Measurements from ENCODE around the gene NECTIN2. TPM values are rescaled to one million over a fixed set of nuclear protein-coding genes. Genes with fewer than 3 reads are reported as not detected.

NECTIN2 gene
- total RNA-seq, 1 experiment from 2014 or later: 176 TPM

DNA sequence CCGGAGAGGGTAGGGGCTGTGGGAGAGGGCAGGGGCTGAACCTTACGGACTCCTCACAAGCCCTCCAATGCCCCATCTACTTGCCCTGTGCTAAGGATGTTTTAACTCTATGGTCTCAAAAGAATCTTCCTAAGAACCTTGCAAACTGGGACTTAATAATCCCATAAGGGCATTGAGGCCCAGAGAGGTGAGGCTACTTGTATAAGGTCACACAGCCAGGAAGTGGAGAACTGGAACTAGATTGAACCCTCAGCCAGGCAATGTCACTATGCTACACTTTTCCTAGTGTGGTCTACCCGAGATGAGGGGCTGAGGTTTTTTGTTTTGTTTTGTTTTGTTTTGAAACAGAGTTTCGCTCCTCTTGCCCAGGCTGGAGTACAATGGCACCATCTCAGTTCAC is 85.4 kb downstream of the NECTIN2 start:
- Histone ChIP-seq H3K4me2 (ENCODE audit: insufficient read depth, insufficient read length, low read length) (no peak overlapping the region), H4K8ac (replicated peaks; ENCODE audit: insufficient read length, low read depth, low read length) (no peak overlapping the region), H3K9ac (ENCODE audit: extremely low read depth, insufficient read length, low read length) (no peak overlapping the region), H3K79me2 (ENCODE audit: insufficient read depth, low read length) (no peaks in the 10 kb centered on the region), H3K9me3 (ENCODE audit: control insufficient read depth, low read depth, low read length) (no peaks in the 10 kb centered on the region), H3K27ac (ENCODE audit: insufficient read length, low read depth, low read length) (no peak overlapping the region), H4K91ac (ENCODE audit: insufficient read length, low read depth, low read length) (no peak overlapping the region), H3K27me3 (ENCODE audit: insufficient read depth, low read length) (no peaks in the 10 kb centered on the region), H4K20me1 (ENCODE audit: control insufficient read depth, insufficient read depth, insufficient read length) (no peaks in the 10 kb centered on the region), H3K56ac (ENCODE audit: insufficient read length, low read depth, low read length) (no peak overlapping the region), H2BK15ac (ENCODE audit: low read depth, low read length) (peak overlapping the region; percentile 80; the same call in 1 of the 2 replicates), H3K23ac (ENCODE audit: insufficient read length, low read depth, low read length) (no peak overlapping the region), H2BK120ac (ENCODE audit: low read depth, low read length, poor library complexity, severe bottlenecking) (no peak overlapping the region), H4K5ac (ENCODE audit: insufficient read length, low read depth, low read length) (no peak overlapping the region), H3K4ac (ENCODE audit: low read depth, low read length) (no peak overlapping the region), H2BK5ac (ENCODE audit: insufficient read length, low read length) (no peak overlapping the region), H3K4me1 (ENCODE audit: insufficient read depth, low read length) (no peaks in the 10 kb centered on the region; the same call in 1 of the 2 replicates), H2AK5ac (ENCODE audit: insufficient read length, low read length) (no peak overlapping the region), H3K18ac (ENCODE audit: insufficient read length, low read depth, low read length) (no peak overlapping the region), H2BK20ac (ENCODE audit: low read depth, low read length, poor library complexity, severe bottlenecking) (no peak overlapping the region), H2AFZ (ENCODE audit: low read length) (no peak overlapping the region), H3T11ph (ENCODE audit: low read length) (no peak overlapping the region), H3K14ac (ENCODE audit: insufficient read depth, low read length) (no peak overlapping the region), H3K79me1 (ENCODE audit: insufficient read depth, low read depth, low read length, poor library complexity, severe bottlenecking) (no peaks in the 10 kb centered on the region), H3K23me2 (ENCODE audit: insufficient read length, low read depth, low read length, poor library complexity, severe bottlenecking) (no peaks in the 10 kb centered on the region), H2BK12ac (ENCODE audit: insufficient read length, low read depth, low read length) (no peak overlapping the region)
- Mint-ChIP-seq H3K36me3 (ENCODE audit: insufficient read depth in 1 of 3, low read depth in 3 of 3) (no peaks in the 10 kb centered on the region; a peak in 1 of 7 replicates), H3K27ac (no peak overlapping the region), H3K27me3 (ENCODE audit: low read depth) (peaks cover 30% of the 10 kb centered on the region), H3K9me3 (no peaks in the 10 kb centered on the region), H3K4me3 (no peak overlapping the region), H3K4me1 (peaks cover 8 to 17% of the 10 kb centered on the region in 2 experiments)
- TF ChIP-seq, protein P1, sequence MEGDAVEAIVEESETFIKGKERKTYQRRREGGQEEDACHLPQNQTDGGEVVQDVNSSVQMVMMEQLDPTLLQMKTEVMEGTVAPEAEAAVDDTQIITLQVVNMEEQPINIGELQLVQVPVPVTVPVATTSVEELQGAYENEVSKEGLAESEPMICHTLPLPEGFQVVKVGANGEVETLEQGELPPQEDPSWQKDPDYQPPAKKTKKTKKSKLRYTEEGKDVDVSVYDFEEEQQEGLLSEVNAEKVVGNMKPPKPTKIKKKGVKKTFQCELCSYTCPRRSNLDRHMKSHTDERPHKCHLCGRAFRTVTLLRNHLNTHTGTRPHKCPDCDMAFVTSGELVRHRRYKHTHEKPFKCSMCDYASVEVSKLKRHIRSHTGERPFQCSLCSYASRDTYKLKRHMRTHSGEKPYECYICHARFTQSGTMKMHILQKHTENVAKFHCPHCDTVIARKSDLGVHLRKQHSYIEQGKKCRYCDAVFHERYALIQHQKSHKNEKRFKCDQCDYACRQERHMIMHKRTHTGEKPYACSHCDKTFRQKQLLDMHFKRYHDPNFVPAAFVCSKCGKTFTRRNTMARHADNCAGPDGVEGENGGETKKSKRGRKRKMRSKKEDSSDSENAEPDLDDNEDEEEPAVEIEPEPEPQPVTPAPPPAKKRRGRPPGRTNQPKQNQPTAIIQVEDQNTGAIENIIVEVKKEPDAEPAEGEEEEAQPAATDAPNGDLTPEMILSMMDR (conservative IDR thresholded peaks at IDR 0.05): no peak
- no CpG with 5 or more reads among the region's 4 CpGs for WGBS (ENCODE audit: extremely low coverage, insufficient read length, low lambda C conversion rate)
- DNase-seq: no peak

Other genes with a start within 250 kb of the NECTIN2 start
- gene IGSF23, start 232.7 kb upstream of the NECTIN2 start, total RNA-seq (2021): not detected in 2 replicates
- 29.2 and 30.5 TPM in 2 replicates for gene PVR, start 202.4 kb upstream of the NECTIN2 start, total RNA-seq (2021)
- gene CEACAM19, start 174.8 kb upstream of the NECTIN2 start, total RNA-seq (2021): 3.5 and 4.6 TPM in 2 replicates
- not detected in 2 replicates for gene CEACAM16, start 147.1 kb upstream of the NECTIN2 start, total RNA-seq (2021)
- 1.2 and 2.2 TPM in 2 replicates for gene BCL3, start 97.6 kb upstream of the NECTIN2 start, total RNA-seq (2021)
- 14.2 and 15.9 TPM in 2 replicates for gene CBLC, start 68.4 kb upstream of the NECTIN2 start, total RNA-seq (2021)
- 73.0 and 78.5 TPM in 2 replicates for gene BCAM, start 37.2 kb upstream of the NECTIN2 start, total RNA-seq (2021)
- 180 and 190 TPM in 2 replicates for gene TOMM40, start 45.0 kb downstream of the NECTIN2 start, total RNA-seq (2021)
- gene APOE, start 59.5 kb downstream of the NECTIN2 start, total RNA-seq (2021): 530 and 547 TPM in 2 replicates
- gene APOC1, start 68.3 kb downstream of the NECTIN2 start, total RNA-seq (2021): 77.0 and 78.1 TPM in 2 replicates
- gene APOC4, start 95.9 kb downstream of the NECTIN2 start, total RNA-seq (2021): not detected in 2 replicates
- not detected in 2 replicates for gene APOC2, start 99.8 kb downstream of the NECTIN2 start, total RNA-seq (2021)
- gene CLPTM1, start 109.1 kb downstream of the NECTIN2 start, total RNA-seq (2021): 82.0 and 83.9 TPM in 2 replicates
- gene RELB, start 155.2 kb downstream of the NECTIN2 start, total RNA-seq (2021): 13.7 and 14.3 TPM in 2 replicates
- gene CLASRP, start 192.7 kb downstream of the NECTIN2 start, total RNA-seq (2021): 87.0 and 87.1 TPM in 2 replicates
- 14.3 and 14.8 TPM in 2 replicates for gene ZNF296, start 230.2 kb downstream of the NECTIN2 start, total RNA-seq (2021)
- gene GEMIN7, start 233.0 kb downstream of the NECTIN2 start, total RNA-seq (2021): 46.0 and 47.2 TPM in 2 replicates
- gene PPP1R37, start 246.9 kb downstream of the NECTIN2 start, total RNA-seq (2021): 29.9 and 33.6 TPM in 2 replicates

Measured in H9 (cell line).